NCI-H146 treated with DMSO at 0.1 percent for 48 hours (cell line): ENCODE results near the gene PDXK.
"Not testable (repeated sequence)": the region's sequence is repeated elsewhere in the genome, so short reads cannot be mapped to it uniquely, and the experiment has no call there.

ENCODE experiments used
- DNase-seq: peaks from one replicate; lab custom pipeline; 2025; ENCODE audit not compliant: unreplicated experiment; lab: John Stamatoyannopoulos, UW

Gene PDXK

DNA sequence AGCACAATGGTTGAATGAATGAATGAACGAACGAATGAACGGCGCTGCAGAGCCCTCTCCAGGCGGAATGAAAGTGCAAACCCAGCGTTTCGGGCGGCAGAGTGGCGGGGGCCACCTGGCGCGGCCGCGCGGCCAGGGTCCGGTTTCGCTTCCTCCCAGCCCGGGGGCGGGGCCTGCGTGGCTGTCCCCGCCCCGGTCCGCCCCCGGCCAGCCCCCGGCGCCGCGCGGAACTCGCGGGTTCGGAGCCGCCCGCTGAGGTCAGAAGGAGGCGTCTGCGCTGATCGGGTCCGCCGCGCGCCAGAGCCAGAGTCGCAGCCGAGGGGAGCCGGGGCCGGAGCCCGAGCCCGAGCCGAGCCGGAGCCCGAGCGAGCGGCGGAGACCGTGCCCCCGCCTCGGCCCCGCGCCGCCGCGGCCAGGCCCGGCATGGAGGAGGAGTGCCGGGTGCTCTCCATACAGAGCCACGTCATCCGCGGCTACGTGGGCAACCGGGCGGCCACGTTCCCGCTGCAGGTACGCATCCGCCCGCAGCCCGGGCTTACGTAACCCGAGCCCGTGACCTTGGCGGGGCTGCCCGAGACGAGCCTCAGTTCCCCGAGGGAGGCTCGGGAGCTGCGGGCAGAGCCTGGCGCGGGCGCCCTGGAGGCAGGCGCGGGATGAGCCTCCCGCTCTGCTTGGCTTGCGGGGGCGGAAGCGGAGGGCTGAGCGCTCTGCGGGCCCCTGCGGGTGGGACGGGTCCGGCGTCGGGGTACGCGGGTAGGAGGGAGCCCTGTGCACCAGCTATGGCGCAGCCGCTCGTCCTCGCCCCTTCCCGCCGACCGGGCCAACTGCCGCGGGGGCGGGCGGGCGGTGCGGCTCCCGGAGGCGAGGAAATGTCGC is at the start of gene PDXK:
Gene PDXK, plus strand, starts transcription at position 258 of the 876 bp plus-strand sequence. Its CDS starts 166 bp downstream, at position 424.
- peak; percentile 22 for DNase-seq

DNA sequence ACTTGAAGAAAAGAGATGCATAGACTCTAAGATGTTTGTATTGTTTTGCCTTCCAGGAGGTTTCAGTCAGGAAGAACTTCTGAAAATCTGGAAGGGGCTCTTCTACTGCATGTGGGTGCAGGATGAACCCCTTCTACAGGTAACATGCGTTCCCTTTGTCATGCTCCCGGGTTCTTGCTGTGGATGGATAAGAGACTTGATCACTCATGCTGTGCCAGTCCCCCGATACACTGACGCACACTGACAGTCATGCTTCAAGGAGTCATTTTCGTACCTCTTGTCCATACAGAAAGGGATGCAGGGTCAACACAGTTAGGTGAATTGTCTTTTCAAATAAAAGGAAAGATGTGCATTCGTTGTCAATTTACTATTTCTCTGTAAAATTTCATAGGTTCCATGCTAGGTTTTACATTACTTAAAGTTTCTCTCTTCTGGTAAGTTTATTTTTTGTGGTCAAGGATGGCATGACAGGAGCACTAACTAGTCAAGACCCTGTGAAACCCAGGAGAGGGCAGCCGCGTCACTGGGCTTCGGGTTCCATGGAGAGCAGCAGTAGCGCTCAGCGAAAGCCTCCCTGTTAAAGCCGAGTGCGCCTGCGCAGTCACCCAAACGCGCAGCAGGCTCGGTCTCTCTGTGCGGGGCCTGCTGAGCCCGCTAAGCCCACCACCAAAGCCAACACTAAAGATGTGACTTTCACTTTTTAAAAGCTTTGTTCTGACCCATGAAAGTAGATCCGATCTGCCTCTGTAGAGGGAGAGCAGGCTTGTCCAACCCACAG is 48.9 kb upstream of the PDXK start:
- DNase-seq = no peak

DNA sequence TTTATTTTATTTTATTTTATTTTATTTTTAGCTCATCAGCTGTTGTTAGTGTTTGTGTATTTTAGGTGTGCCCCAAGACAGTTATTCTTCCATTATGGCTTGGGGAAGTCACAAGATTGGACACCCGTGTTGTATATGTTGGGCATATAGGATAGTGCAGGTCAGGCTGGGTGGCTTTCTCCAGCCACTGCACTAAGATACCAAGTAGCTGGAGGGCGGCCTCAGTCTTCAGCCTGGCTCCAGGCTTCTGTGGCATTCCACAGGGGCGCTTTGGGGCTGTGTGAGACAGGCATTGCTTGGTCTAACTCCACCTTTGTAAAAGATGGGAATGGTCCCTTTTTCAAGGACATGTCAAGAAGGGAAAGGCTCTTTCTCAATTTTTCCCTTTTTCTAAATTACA is 43.1 kb upstream of the PDXK start:
- no peak for DNase-seq

DNA sequence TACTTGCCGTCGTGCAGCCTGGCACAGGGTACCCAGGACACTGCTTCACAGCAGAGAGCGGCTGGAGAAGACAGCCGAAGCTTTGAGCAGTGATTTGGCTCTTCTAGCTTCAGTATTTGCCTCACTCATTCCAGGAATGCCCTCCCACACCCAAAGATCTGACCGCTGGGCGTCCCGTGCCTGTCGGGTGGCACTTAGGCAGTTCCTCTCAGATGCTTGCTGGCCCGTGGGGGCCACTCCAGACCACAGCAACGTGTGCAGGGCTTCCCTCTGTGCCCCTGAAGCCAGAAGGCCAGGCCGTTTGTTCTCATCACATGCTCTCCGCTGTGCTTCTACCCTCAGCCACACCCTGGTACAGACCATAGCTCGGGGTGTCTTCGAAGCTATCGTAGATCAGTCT is 42.5 kb upstream of the PDXK start:
- no peak for DNase-seq

DNA sequence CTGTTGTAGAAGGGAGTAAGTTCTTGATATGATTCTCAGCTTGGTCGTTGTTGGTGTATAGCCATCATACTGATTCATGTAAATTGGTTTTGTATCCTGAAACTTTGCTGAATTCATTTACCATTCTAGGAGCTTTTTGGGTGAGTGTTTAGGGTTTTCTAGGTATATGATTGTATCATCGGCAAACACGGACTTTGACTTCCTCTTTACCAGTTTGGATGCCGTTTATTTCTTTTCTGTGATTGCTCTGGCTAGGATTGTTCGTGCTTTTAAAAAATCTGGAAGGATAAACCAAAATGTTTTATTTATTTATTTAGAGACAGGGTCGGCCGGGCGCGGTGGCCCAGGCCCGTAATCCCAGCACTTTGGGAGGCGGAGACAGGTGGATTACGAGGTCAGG is 39.0 kb upstream of the PDXK start:
- no peak for DNase-seq

DNA sequence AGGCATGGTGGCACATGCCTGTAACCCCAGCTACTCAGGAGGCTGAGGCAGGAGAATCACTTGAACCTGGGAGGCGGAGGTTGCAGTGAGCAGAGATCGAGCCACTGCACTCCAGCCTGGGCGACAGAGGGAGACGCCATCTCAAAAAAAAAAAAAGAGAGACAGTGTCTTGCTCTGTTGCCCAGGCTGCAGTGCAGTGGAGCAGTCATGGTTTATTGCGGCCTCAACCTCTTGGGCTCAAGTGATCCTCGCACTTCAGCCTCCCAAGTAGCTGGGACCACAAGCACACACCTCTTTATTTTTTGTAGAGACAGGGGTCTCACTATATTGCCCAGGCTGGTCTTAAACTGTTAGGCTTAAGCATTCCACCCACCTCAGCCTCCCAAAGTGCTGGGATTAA is 38.5 kb upstream of the PDXK start:
- not testable (repeated sequence) for DNase-seq

DNA sequence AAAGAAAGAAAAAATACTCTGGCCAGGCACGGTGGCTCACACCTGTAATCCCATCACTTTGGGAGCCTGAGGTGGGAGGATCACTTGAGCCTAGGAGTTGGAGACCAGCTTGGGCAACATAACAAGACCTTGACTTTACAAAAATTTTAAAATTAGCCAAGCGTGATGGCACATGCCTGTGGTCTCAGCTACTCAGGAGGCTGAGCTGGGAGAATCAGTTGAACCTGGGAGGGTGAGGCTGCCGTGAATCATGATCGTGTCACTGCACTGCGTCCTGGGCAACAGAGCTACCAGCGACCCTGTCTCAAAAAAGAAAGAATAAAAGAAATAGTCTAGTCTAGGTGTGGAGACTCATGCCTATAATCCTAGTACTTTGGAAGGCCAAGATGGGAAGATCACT is 37.3 kb upstream of the PDXK start:
- no peak for DNase-seq

DNA sequence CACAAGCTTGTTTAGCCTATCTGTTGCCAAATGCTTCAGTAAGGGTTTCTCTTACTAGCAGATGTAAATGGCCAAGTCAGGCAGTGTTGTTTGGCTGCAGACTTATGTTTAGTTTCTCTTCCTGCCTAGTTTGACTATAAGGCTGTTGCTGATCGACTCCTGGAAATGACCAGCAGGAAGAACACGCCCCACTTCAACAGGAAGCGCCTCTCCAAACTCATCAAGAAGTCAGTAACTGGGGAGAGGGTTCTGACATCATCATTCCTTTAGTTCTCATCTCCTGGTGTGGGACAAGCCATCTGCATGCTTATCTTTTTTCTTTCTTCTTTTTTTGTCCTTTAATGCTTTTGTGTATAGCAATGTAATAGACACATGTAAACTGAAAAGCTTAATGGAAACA is 34.5 kb upstream of the PDXK start:
- DNase-seq = no peak

DNA sequence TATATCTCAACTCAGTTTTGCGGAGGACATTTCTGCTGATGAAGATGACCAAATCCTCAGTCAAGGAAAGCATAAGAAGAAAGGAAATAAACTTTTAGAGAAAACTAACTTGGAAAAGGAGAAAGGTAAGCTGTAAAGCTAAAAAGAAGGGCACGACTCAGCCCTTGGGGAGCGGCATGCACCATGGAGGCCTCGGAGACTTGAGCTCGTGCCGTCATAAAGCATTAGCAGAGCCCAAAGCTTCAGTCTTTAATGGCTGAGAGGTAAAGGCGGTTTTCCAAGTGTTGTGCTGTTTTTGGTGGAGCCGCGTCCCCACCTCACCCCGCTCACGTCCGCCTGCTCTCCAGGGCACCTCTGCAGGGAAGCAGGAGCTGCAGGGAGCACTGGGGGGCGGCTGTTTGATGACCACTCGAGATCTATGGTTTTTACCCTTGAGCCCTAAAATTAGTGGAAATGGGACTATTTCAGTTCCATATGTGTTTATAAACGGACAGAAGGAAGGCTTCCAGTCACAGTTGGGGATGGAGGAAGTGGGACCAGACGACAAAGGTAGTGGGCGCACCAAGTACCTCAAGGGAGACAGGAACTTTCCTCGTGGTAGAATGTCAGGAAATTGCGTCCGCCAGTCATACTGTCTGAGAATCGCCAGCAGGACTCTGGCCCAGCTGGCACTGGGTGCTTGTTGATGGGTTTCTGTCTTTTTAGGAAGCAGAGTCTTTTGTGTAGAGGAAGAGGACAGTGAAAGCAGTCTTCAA is 31.9 kb upstream of the PDXK start:
- DNase-seq = no peak

DNA sequence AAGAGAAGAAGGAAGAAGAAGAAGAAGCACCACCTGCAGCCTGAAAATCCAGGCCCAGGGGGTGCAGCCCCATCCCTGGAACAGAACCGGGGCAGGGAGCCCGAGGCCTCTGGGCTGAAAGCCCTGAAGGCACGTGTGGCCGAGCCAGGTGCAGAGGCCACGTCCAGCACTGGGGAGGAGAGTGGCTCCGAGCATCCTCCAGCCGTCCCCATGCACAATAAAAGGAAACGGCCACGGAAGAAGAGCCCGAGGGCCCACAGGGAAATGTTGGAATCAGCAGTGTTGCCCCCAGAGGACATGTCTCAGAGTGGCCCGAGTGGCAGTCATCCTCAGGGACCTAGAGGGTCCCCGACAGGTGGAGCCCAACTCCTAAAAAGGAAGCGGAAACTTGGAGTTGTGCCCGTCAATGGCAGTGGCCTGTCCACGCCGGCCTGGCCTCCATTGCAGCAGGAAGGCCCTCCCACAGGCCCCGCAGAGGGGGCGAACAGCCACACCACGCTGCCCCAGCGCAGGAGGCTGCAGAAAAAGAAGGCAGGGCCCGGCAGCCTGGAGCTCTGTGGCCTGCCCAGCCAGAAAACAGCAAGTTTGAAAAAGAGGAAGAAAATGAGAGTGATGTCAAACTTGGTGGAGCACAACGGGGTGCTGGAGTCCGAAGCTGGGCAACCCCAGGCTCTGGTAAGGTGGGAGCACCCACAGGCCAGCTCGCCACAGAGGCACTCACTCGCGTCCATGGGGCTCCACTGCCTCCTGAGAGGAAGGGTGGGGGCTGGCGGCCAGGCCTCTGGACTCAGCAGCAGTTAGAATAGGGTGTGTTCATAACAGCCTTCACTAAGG is 31.1 kb upstream of the PDXK start:
- no peak for DNase-seq

DNA sequence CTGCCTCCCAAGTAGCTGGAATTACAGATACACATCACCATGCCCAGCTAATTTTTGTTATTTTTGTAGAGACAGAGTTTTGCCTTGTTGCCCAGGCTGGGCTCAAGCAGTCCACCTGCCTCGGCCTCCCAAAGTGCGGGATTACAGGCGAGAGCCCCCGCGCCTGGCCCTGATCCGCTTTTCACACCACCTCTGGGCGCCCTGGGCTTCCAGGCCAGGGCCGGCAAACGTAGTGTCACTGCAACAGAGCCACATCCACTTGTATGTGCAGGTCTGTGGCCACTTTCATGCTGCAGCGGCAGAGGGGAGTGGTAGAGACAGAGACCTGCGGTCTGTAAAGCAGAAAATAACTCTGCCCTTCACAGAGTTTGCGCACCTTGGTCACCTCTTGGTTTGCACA is 30.0 kb upstream of the PDXK start:
- DNase-seq = no peak

DNA sequence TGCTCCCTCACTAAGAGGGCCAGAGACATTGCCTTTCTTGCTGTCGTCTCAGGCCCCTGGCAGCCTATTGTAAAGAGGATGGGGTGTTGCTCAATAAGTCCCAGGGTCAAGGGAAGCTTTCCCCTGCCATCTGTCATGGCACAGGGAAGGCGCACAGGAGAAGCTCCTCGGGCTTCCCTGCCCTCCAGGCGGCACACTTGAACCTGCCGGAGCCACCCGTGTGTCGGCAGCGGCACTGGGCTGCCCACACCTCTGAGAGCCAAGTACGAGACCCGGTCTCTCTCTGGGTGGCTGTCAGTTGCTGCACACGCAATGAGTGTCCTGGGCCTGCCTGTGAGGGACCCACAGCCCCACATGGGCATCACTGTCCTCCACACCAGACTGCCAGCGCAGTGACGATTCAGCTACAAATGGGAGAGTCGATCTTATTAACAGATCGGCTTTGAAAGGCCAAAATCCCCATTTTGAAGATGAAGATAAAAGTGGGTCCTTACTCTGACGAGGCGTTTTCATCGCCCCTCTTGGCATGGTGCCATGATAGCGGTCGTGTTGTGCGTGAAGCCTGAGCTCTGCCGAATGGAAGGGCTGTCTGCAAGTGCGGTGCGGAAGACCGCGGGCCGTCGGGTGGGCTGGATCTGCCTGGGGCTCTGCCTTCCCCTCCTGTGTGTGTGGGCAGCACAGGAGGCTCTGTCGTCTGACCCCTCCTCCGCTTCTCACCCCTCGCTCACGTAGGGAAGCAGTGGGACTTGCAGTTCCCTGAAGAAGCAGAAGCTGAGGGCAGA is 29.2 kb upstream of the PDXK start:
- no peak for DNase-seq

DNA sequence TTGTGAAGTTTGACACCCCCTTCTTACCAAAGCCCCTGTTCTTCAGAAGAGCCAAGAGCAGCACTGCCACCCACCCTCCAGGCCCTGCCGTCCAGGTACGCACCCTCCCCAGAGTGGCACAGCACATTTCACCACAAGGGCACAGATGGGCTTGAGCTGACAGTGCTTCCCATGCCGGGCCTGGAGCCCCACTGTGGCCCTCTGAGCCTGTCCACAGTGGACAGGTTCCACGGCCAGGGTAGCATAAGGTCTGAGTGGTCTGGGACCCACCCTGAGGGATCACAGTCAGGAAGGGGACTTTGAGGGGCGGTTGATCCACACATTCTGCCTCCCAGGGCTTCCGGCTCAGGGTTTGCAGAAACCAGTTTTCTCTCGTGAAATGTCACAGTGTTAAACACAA is 28.6 kb upstream of the PDXK start:
- DNase-seq = no peak

DNA sequence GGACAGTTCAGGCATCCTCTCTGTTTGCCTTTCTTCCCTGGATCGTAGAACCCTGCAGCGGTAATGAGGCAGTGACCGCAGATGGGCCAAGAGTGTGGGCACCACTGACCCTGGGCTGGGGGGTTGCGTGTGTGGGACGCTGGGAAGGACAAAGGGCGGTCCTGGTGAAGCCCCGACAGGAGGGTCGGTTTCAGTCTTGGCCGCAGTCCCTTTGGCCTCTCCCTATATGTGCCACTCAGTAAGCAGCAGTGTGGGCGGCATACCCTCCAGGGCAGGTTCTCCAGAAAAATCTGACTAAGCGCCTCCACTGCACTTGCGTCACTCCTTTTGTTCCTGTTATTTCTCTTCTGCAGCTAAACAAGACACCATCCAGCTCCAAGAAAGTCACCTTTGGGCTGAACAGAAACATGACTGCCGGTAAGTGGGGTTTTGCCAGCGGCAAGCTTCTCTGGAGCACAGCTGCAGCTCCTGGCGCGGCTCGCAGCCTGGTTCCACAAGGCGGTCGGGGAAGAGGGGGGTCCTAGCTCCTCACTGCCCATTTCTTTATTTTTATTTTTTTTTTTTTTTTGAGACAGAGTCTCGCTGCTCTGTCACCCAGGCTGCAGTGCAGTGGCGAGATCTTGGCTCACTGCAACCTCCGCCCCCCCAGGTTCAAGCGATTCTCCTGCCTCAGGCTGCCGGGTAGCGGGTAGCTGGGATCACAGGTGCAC is 27.7 kb upstream of the PDXK start:
- no peak for DNase-seq

DNA sequence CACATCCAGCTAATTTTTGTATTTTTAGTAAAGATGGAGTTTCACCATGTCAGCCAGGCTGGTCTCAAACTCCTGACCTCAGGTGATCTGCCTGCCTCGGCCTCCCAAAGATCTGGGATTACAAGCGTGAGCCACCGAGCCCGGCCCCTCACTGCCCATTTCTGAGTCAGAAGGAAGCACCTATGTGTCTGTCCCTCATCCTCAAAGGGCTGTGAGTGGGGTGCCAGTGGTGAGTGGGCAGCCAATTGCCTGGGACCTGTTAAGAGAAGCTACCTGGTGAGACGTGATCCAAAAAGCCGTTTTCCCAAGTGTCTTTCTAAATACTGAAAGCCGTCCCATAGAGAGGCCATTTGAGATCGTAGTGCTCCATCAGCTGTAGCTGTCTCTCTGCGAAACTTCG is 27.1 kb upstream of the PDXK start:
- no peak for DNase-seq

DNA sequence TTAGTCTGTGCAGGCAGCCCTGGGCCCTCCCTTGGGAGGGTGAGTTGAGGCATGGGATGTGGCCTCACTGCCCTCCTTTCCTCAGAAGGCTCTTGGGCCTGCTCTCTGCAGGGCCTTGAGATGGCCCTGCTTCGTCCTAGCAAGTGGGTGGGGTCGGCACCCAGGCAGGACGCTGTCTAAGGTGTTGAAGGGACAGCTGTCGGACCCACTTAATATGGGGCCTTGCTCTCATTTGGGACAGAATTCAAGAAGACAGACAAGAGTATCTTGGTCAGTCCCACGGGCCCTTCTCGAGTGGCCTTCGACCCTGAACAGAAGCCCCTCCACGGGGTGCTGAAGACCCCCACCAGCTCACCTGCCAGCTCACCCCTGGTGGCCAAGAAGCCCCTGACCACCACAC is 26.0 kb upstream of the PDXK start:
- DNase-seq = no peak

DNA sequence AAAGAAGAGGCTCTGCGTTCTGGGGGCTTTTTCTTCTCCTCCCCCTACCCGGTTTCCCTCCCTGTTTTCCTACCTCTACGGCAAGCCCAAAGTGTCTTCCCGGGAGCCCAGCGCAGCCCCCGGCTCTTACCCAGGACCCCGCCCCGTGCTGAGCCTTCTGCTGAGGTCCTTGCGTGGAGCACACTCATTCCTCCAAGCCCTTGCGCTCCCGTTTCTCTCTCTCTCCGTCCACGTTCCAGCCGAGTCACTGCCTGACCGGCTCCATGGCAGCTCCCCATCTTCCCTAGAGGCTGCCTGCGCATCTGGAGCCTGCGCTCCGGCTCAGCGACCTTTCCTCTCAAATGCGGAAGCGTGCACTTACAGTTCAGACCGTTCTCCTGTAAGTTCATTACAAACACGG is 24.9 kb upstream of the PDXK start:
- no peak for DNase-seq

DNA sequence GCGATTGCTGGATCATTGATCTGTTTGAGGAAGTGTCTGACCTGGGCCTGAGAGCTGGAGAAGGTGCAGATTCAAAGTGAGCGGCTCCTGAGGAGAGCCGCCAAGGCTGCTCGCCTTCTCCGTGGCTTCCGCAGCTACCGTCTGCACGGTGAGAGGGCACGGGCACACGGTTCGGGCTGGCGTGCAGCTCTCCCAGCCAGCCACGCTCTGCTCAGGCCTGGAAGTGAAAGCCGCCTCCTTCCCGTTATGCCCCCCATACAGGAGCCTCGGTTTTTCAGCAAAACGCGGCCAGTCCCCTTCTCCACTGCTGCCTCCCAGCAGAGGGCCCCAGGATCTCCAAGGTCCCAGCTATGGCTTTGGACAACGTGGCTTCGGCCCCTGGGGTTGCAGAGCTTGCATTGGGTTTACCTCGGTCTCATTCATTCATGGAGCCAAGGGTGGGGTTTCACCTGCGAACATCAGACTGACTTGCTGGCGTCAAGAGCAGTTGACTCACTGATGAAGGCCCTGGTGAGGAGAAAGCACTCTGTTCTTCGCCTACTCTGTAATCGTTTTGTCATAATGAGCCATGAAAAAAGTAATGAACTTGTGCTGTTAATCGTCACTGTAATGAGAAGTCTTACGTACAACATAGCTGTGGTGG is 24.4 kb upstream of the PDXK start:
- DNase-seq = no peak

DNA sequence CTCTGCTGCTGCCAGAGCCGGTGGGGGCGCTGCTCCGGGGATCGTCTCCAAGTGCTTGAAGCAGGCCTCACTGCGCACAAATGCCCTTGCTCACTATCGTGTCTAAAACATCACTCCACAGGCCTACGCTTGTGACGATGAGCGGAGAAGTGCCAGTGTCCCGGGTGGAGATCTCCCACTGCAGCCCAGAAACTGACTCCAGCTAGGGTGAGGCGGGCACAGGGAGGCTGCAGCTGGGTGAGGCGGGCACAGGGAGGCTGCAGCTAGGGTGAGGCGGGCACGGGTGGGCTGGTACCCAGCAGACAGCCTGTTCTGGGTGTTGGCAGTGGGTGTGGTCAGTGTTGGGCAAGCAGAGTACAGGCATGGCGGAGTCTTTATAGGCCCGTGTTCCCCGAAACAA is 22.7 kb upstream of the PDXK start:
- no peak for DNase-seq
